ENCODE data around the gene SPOCK1.

Gene SPOCK1

GRCh38 chr5:137294604-137295003 is 204.5 kb downstream of the SPOCK1 start:
- DNase-seq: no peak
- Mint-ChIP-seq H3K4me3 (no peak overlapping the region), H3K4me1 (no peaks in the 10 kb centered on the region), H3K9me3 (no peaks in the 10 kb centered on the region), H3K27me3 (no peaks in the 10 kb centered on the region), H3K36me3 (no peaks in the 10 kb centered on the region), H3K27ac (no peak overlapping the region)
- CTCF ChIA-PET: interaction anchor here (1.2 to 1.3 kb wide), 2 partner anchors 15 to 26 kb away, joined by 3 to 5 read pairs; no protein-coding TSS in a partner anchor

- Mint-ChIP-seq H3K9me3 (no peaks in the 10 kb centered on the region), H3K36me3 (no peaks in the 10 kb centered on the region), H3K27ac (no peak overlapping the region), H3K27me3 (peaks cover 4% of the 10 kb centered on the region), H3K4me3 (no peak overlapping the region), H3K4me1 (no peaks in the 10 kb centered on the region)
- CTCF ChIA-PET: interaction anchor here (1.5 kb wide), 1 partner anchor 28 kb away, joined by 3 read pairs; no protein-coding TSS in a partner anchor
- DNase-seq: no peak
Measured at GRCh38 chr5:137292461-137293027, 206.6 kb downstream of the SPOCK1 start.

DNA sequence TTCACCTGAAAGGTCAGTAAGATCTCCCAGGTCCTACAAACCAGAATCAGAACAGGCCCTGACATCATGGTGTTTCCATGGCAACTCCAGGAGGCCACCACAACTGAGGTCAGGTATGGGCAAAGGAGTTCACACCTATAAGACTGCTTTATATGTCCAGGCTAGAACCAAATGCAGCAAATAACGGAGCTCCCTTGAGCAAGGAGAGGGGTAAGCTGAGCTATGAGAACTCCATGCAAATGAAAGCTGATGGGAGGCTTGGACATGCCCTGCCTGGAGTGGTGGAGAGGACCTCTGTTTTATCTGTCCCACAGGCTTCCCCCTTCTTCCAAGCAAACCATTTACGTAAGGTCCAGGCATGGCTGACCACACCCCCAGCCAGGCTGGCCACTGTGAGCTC is 207.7 kb downstream of the SPOCK1 start:
- Mint-ChIP-seq H3K27ac (no peak overlapping the region), H3K4me3 (no peak overlapping the region), H3K4me1 (no peaks in the 10 kb centered on the region), H3K27me3 (peaks cover 4% of the 10 kb centered on the region), H3K9me3 (no peaks in the 10 kb centered on the region), H3K36me3 (no peaks in the 10 kb centered on the region)
- CTCF ChIA-PET: interaction anchor here (1.5 kb wide), 1 partner anchor 29 kb away, joined by 3 read pairs; no protein-coding TSS in a partner anchor
- no peak for DNase-seq

DNA sequence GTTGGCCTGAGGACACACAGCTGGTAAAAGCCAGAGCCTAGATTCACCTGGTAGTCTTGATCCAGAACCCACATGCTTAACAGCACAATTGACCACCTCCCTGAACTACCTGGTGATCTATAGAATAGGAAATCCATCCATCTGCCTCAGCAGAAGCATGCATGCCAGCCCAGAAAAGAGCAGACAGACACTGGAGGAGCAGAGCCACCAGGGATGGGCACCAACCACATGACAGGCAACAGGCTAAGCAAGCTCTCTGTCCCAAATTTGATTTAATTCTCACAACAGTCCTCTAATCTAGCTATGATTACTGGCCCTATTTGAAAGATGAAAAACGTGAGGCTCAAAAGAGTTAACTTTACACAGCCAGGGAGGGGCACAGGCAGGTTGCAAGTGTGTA is 208.1 kb downstream of the SPOCK1 start:
- no peaks in the 10 kb centered on the region for H3K4me1 Mint-ChIP-seq
- CTCF ChIA-PET: interaction anchor here (1.5 kb wide), 1 partner anchor 30 kb away, joined by 3 read pairs; no protein-coding TSS in a partner anchor
- H3K36me3 Mint-ChIP-seq: no peaks in the 10 kb centered on the region
- H3K27ac Mint-ChIP-seq: no peak overlapping the region
- H3K27me3 Mint-ChIP-seq: peaks cover 4% of the 10 kb centered on the region
- no peaks in the 10 kb centered on the region for H3K9me3 Mint-ChIP-seq
- no peak for DNase-seq
- no peak overlapping the region for H3K4me3 Mint-ChIP-seq

GRCh38 chr5:137290373-137290772 is 208.8 kb downstream of the SPOCK1 start:
- H3K36me3 Mint-ChIP-seq: no peaks in the 10 kb centered on the region
- no peaks in the 10 kb centered on the region for H3K9me3 Mint-ChIP-seq
- DNase-seq: no peak
- H3K27ac Mint-ChIP-seq: no peak overlapping the region
- peaks cover 4% of the 10 kb centered on the region for H3K27me3 Mint-ChIP-seq
- no peak overlapping the region for H3K4me3 Mint-ChIP-seq
- CTCF ChIA-PET: no interaction called here
- H3K4me1 Mint-ChIP-seq: no peaks in the 10 kb centered on the region

- no peak for DNase-seq
- Mint-ChIP-seq H3K36me3 (no peaks in the 10 kb centered on the region), H3K4me1 (no peaks in the 10 kb centered on the region), H3K27me3 (peaks cover 4% of the 10 kb centered on the region), H3K27ac (no peak overlapping the region), H3K4me3 (no peak overlapping the region), H3K9me3 (no peaks in the 10 kb centered on the region)
- CTCF ChIA-PET: interaction anchor here (0.6 kb wide), 1 partner anchor 598 kb away, joined by 3 read pairs; no protein-coding TSS in a partner anchor
Measured at GRCh38 chr5:137289856-137290255, 209.3 kb downstream of the SPOCK1 start.

DNA sequence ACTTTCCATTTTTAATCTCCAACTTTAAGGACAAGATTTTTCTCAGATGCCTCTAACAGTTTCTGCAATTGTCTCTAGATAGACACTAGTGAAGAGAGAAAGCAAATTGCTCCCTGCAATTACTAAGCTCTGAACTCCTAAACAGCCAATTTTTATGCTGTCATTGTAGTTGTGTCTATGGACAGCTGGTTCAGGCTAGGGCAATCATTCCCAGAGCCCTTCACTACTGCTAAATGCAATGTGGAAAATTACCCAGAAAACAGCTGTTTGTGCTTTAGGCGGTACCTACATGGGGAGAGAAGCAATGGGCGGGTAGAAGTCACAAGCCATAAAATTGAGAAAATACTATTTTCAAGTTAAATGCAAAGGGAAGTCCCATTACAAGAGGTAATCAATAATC is 211.6 kb downstream of the SPOCK1 start:
- no peaks in the 10 kb centered on the region for H3K36me3 Mint-ChIP-seq
- H3K27me3 Mint-ChIP-seq: peaks cover 4% of the 10 kb centered on the region
- no peak overlapping the region for H3K4me3 Mint-ChIP-seq
- H3K27ac Mint-ChIP-seq: no peak overlapping the region
- no peaks in the 10 kb centered on the region for H3K4me1 Mint-ChIP-seq
- CTCF ChIA-PET: no interaction called here
- DNase-seq: no peak
- H3K9me3 Mint-ChIP-seq: no peaks in the 10 kb centered on the region

DNA sequence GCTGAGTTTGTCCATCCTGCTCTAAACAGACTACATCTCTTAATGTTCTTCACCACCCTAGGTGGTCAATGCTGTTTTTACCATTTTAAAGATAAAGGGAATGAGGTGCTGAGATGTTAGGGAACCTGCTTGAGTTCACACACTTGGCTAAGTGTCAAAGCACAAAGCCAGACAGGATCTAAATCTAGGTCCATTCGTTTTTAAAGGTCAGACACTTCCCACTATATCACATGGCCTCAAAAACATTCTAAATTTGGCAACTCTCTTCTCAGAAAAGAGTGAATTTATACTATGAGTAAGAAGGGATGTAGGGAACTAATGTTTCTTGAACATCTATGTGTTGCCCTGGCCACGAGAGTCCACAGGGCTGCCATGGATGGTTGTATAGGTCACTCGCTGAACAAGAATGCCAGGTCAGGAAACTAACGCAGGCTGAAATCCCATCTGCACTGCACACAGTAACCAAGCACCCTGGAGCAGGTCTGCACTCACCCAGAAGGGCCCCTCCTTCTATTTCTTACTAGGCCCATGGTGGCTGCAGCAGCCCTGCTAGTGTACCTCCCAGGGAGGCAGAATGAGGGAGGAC is 213.0 kb downstream of the SPOCK1 start:
- H3K4me1 Mint-ChIP-seq: no peaks in the 10 kb centered on the region
- H3K4me3 Mint-ChIP-seq: no peak overlapping the region
- H3K9me3 Mint-ChIP-seq: no peaks in the 10 kb centered on the region
- CTCF ChIA-PET: no interaction called here
- DNase-seq: no peak
- H3K36me3 Mint-ChIP-seq: no peaks in the 10 kb centered on the region
- peaks cover 4% of the 10 kb centered on the region for H3K27me3 Mint-ChIP-seq
- no peak overlapping the region for H3K27ac Mint-ChIP-seq

- CTCF ChIA-PET: no interaction called here
- no peak overlapping the region for H3K27ac Mint-ChIP-seq
Measured at GRCh38 chr5:137283801-137284200, 215.3 kb downstream of the SPOCK1 start.

GRCh38 chr5:137282216-137282615 is 216.9 kb downstream of the SPOCK1 start:
- Mint-ChIP-seq H3K36me3 (no peaks in the 10 kb centered on the region), H3K9me3 (no peaks in the 10 kb centered on the region), H3K27me3 (no peaks in the 10 kb centered on the region), H3K4me3 (no peak overlapping the region), H3K27ac (no peak overlapping the region), H3K4me1 (no peaks in the 10 kb centered on the region)
- CTCF ChIA-PET: no interaction called here
- no peak for DNase-seq

More at GRCh38 chr5:137283801-137284200, 215.3 kb downstream of the SPOCK1 start:
- DNase-seq: no peak
- Mint-ChIP-seq H3K36me3 (no peaks in the 10 kb centered on the region), H3K9me3 (no peaks in the 10 kb centered on the region), H3K27me3 (peaks cover 4% of the 10 kb centered on the region), H3K4me3 (no peak overlapping the region), H3K4me1 (no peaks in the 10 kb centered on the region)

GRCh38 chr5:137281201-137281600 is 217.9 kb downstream of the SPOCK1 start:
- CTCF ChIA-PET: no interaction called here
- no peaks in the 10 kb centered on the region for H3K9me3 Mint-ChIP-seq
- no peak overlapping the region for H3K4me3 Mint-ChIP-seq
- DNase-seq: no peak
- no peaks in the 10 kb centered on the region for H3K4me1 Mint-ChIP-seq
- no peaks in the 10 kb centered on the region for H3K27me3 Mint-ChIP-seq
- H3K27ac Mint-ChIP-seq: no peak overlapping the region
- no peaks in the 10 kb centered on the region for H3K36me3 Mint-ChIP-seq

DNA sequence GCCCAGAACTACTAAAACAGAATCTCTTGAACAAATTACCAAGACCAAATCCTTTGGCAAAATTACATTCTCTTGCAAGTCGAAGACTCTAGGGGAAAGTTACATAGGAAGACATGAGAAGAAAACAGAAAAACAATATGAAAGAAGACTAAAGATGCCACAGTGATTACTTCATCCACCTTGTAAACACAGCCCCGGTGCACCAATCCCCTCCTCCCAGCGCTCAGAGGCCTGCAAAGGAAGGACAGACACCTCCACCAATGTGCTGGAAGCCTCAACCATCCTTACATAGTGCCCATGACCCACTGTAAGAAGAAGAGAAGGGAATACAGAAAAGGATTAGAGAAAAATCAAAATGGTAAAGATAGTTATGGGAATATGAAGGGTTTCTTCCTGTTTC is 218.5 kb downstream of the SPOCK1 start:
- CTCF ChIA-PET: no interaction called here
- no peaks in the 10 kb centered on the region for H3K27me3 Mint-ChIP-seq
- H3K27ac Mint-ChIP-seq: no peak overlapping the region
- H3K4me3 Mint-ChIP-seq: no peak overlapping the region
- H3K9me3 Mint-ChIP-seq: no peaks in the 10 kb centered on the region
- H3K4me1 Mint-ChIP-seq: no peaks in the 10 kb centered on the region
- DNase-seq: no peak
- H3K36me3 Mint-ChIP-seq: no peaks in the 10 kb centered on the region

DNA sequence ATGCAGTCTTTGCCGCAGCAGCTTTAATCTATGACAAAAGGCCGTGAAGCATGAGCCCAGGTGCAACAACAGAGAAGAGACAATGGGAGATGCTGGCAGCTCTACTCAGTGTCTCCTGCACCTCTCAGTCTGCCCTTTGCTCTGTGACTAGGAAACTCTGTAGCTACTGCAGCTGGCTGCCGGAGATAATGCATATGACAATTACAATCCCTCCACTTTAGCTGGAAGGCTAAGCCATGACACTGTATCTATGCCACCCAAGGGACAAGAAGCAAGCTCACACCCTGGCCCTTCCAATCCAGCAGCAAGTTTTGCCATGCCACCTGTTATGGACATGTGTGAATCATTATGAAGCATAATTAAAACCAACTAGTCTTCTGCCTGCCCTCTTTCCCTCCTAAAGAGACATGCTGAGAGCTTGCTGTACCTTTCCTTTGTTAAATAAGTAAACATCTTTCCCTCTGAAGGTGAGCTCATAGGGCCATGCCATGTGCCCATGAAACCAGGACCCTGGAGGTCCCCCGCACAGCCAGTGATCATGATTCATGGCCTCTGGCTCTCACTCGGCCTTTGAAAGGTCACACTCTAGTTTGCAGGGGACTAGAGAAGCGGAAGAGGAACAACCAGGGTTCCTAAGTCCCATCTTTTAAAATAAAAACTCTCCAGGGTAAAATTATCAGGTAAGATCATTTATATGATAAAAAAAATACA is 219.4 kb downstream of the SPOCK1 start:
- CTCF ChIA-PET: interaction anchor here (1.2 kb wide), 1 partner anchor 15 kb away, joined by 3 read pairs; no protein-coding TSS in a partner anchor

DNA sequence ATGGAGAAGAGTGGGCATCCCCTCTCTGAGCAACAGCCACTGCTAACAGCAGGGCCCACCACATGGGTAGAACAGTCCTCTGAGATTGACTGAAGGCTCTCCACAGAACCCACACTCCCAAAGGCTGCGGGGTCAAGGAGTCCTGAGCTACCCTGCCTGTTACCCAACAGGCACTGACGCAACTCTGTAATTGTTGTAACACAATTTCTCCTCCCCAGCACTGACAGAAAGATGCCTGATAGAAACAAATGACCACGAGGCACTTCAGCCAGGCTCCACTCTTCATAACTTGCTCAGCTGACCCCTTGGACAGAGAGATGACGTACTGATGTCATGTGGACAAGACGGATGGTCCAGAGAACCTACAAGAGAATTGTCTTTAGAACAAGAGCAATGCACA is 220.7 kb downstream of the SPOCK1 start:
- no peaks in the 10 kb centered on the region for H3K27me3 Mint-ChIP-seq
- H3K36me3 Mint-ChIP-seq: no peaks in the 10 kb centered on the region
- CTCF ChIA-PET: no interaction called here
- no peaks in the 10 kb centered on the region for H3K4me1 Mint-ChIP-seq
- no peak for DNase-seq
- H3K4me3 Mint-ChIP-seq: no peak overlapping the region
- H3K9me3 Mint-ChIP-seq: no peaks in the 10 kb centered on the region
- no peak overlapping the region for H3K27ac Mint-ChIP-seq

More for the DNA sequence above, 219.4 kb downstream of the SPOCK1 start:
- Mint-ChIP-seq H3K27ac (no peak overlapping the region), H3K36me3 (no peaks in the 10 kb centered on the region), H3K9me3 (no peaks in the 10 kb centered on the region), H3K4me1 (no peaks in the 10 kb centered on the region), H3K27me3 (no peaks in the 10 kb centered on the region), H3K4me3 (no peak overlapping the region)
- DNase-seq: no peak

DNA sequence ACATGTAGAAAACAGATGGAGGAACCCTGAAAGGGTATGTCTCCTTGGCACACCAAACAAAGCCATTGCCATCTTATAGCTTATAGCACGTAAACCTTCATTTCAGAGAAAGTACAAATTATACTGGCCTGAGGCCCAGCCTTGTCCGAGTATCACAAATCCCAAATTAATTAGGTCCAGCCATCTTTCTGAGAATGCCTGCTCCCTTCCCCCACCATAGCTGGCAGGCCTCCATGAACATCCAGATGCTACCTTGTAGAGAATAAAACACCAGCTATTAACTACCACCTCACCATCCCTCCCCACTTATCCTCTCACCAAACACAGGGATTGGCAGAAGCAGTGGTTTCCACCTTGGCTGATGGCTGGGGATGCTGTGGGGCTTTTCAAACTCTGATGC is 224.0 kb downstream of the SPOCK1 start:
- DNase-seq: no peak
- Mint-ChIP-seq H3K36me3 (no peaks in the 10 kb centered on the region), H3K4me3 (no peak overlapping the region), H3K27me3 (no peaks in the 10 kb centered on the region), H3K4me1 (no peaks in the 10 kb centered on the region), H3K9me3 (no peaks in the 10 kb centered on the region), H3K27ac (no peak overlapping the region)
- CTCF ChIA-PET: no interaction called here

Data from activated naive CD4-positive, alpha-beta T cell treated with anti-CD3 and anti-CD28 coated beads, Interleukin-2, amount 10 ng/mL, durations not matched to agents 7 days and 5 days (primary cell).